Measurements from ENCODE around the gene PDLIM1. TPM values are rescaled to one million over a fixed set of nuclear protein-coding genes. Genes with fewer than 3 reads are reported as not detected.

The PDLIM1 gene
- total and polyA plus RNA-seq, 11 donors, result 225 to 434 (median 330) TPM

GRCh38 chr10:95284807-95285206 lies 6.0 kb downstream of the PDLIM1 start:
- no peaks in the 10 kb centered on the region for H3K9me3 ChIP-seq
- no peak for TF ChIP-seq POLR2A (IDR thresholded peaks at IDR 0.05)
- TF ChIP-seq, protein P1, sequence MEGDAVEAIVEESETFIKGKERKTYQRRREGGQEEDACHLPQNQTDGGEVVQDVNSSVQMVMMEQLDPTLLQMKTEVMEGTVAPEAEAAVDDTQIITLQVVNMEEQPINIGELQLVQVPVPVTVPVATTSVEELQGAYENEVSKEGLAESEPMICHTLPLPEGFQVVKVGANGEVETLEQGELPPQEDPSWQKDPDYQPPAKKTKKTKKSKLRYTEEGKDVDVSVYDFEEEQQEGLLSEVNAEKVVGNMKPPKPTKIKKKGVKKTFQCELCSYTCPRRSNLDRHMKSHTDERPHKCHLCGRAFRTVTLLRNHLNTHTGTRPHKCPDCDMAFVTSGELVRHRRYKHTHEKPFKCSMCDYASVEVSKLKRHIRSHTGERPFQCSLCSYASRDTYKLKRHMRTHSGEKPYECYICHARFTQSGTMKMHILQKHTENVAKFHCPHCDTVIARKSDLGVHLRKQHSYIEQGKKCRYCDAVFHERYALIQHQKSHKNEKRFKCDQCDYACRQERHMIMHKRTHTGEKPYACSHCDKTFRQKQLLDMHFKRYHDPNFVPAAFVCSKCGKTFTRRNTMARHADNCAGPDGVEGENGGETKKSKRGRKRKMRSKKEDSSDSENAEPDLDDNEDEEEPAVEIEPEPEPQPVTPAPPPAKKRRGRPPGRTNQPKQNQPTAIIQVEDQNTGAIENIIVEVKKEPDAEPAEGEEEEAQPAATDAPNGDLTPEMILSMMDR (IDR thresholded peaks at IDR 0.05), result no peak
- 79 to 85% (median 84%) methylated on average over 3 of the region's 3 CpGs for WGBS, 4 donors
- H3K4me1 ChIP-seq, result peaks cover 6 to 87% (median 62%) of the 10 kb centered on the region in 12 donors
- H3K27ac ChIP-seq, result peak overlapping the region in 8 of 12 donors; percentile 11 to 98 (median 36)
- H3K27me3 ChIP-seq, result no peaks in the 10 kb centered on the region
- intact Hi-C loops (cut with DNase I), result loop anchor here in 4 of 10 donors (5.0 kb wide), 2 partner anchors 38 to 52 kb away; no protein-coding TSS in a partner anchor
- DNase-seq (no peak), ATAC-seq (no peak)
- no peak overlapping the region for H3K4me3 ChIP-seq
- H3K36me3 ChIP-seq, result peaks cover 0 to 10% (median 0%) of the 10 kb centered on the region in 9 donors

- no peak for TF ChIP-seq POLR2A (IDR thresholded peaks at IDR 0.05)
- TF ChIP-seq, protein P1 (IDR thresholded peaks at IDR 0.05), result no peak
- DNase-seq (no peak), ATAC-seq (no peak)
- Histone ChIP-seq H3K27me3 (no peaks in the 10 kb centered on the region), H3K9me3 (no peaks in the 10 kb centered on the region), H3K4me3 (no peak overlapping the region), H3K36me3 (peaks cover 0 to 10% (median 0%) of the 10 kb centered on the region in 9 donors), H3K4me1 (peaks cover 12 to 92% (median 68%) of the 10 kb centered on the region in 12 donors), H3K27ac (peak overlapping the region in 4 of 12 donors; percentile 7 to 20 (median 12))
- intact Hi-C loops (cut with DNase I), result no loop called here
- 72 to 91% (median 74%) methylated on average over 3 of the region's 3 CpGs for WGBS, 4 donors
These were observed 8.7 kb downstream of the PDLIM1 start for GRCh38 chr10:95282107-95282506.

DNA sequence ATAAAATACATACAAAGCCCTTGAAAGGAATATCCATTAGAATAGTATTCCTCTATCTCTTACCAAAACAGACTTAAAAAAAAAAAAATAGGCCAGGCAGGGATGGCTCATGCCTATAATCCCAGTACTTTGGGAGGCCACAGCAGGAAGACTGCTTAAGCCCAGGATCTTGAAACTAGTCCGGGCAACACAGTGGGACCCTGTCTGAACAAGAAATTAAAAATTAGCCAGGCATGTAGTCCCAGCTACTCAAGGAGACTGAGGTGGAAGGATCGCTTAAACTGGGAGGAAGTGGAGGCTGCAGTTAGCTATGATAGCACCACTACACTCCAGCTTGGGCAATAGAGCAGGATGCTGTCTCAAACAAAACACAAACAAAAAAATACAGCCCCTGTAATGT lies 9.6 kb downstream of the PDLIM1 start:
- Histone ChIP-seq H3K27ac (peak overlapping the region in 6 of 12 donors; percentile 5 to 50 (median 24)), H3K27me3 (no peaks in the 10 kb centered on the region), H3K4me1 (peaks cover 11 to 92% (median 69%) of the 10 kb centered on the region in 12 donors), H3K36me3 (peaks cover 0 to 10% (median 0%) of the 10 kb centered on the region in 9 donors), H3K4me3 (no peak overlapping the region), H3K9me3 (no peaks in the 10 kb centered on the region)
- no peak for TF ChIP-seq POLR2A (IDR thresholded peaks at IDR 0.05)
- TF ChIP-seq, protein P1 (IDR thresholded peaks at IDR 0.05), result no peak
- 90 to 96% (median 92%) methylated on average over 2 of the region's 2 CpGs for WGBS, 4 donors
- DNase-seq (no peak), ATAC-seq (no peak)
- intact Hi-C loops (cut with DNase I), result no loop called here

DNA sequence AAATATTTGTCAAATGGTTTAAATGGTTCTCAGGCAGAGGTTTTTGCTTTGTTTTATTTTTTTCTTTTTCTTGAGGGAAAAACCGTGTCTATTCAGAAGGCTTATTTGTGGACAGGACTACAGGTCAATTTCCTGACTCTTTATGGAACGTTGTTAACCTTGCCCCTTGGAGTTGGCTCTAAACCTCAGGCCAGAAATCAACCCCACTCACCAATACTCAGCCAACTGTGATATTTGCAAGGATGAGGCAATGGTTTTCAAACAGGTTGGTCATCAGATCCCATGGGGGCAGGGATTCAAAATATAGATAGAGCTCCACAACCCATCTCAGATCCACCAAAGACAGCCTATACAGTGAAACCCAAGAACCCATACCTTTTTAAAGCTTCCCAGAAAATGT lies 10.2 kb downstream of the PDLIM1 start:
- ATAC-seq (no peak), DNase-seq (no peak)
- peak overlapping the region in 6 of 12 donors; percentile 21 to 82 (median 32) for H3K27ac ChIP-seq
- H3K9me3 ChIP-seq, result no peaks in the 10 kb centered on the region
- intact Hi-C loops (cut with DNase I), result no loop called here
- peaks cover 15 to 92% (median 70%) of the 10 kb centered on the region in 12 donors for H3K4me1 ChIP-seq
- no peak overlapping the region for H3K4me3 ChIP-seq
- 27 to 44% (median 33%) methylated on average over 2 of the region's 2 CpGs for WGBS, 4 donors
- no peaks in the 10 kb centered on the region for H3K27me3 ChIP-seq
- TF ChIP-seq, protein P1 (IDR thresholded peaks at IDR 0.05), result no peak
- no peak for TF ChIP-seq POLR2A (IDR thresholded peaks at IDR 0.05)
- H3K36me3 ChIP-seq, result peaks cover 0 to 10% (median 0%) of the 10 kb centered on the region in 9 donors
